Peyer's patch (tissue), 4 donors: ENCODE measurements around the gene SIRPB2.

Experiments
- POLR2A ChIP-seq, 2 donors: fragments of 450-650 bp; IDR thresholded peaks; one replicate each; pipeline ENCODE4 v1.5.1; 2017; ENCODE audit warnings: antibody characterized with exemption in 2 of 2, mild to moderate bottlenecking in 2 of 2, moderate library complexity in 2 of 2
- TF ChIP-seq, protein P1 (sequence below), 6 experiments: fragments of 450-650 bp in 4 of 6; fragments of 200-600 bp in 2 of 6; sonication (generic) in 1 of 6; IDR thresholded peaks; one replicate each; pipeline ENCODE4 v1.5.1; 2017 to 2019; ENCODE audit warnings: antibody characterized with exemption in 6 of 6, mild to moderate bottlenecking in 3 of 6, moderate library complexity in 1 of 6

DNA sequence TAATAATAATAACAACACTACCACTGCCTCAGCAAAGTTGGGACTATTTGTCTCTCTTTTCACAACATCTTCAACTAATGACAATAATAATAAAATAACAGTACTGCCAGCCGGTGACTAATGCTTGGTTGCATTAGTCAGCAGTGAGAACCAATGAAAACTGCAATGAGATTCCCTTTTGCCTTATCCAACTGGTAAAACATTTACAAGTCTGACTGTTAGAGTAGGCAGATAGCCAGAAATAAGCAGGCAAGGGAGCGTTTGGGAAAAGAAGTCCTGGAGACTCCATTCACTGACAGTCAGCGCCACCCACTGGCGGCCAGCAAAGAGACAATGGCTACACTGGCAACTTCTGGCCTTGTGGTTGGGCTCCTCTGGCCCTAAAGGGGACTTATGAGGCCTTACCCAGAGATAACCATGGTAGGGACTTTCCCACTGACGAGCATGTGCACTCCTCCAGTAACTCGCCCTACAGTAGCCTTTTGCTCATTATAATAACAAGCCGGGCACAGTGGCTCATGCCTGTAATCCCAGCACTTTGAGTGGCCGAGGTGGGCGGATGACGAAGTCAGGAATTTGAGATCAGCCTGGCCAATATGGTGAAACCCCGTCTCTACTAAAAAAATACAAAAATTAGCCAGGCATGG, 21.2 kb downstream of the SIRPB2 start:
- TF ChIP-seq, protein P1, sequence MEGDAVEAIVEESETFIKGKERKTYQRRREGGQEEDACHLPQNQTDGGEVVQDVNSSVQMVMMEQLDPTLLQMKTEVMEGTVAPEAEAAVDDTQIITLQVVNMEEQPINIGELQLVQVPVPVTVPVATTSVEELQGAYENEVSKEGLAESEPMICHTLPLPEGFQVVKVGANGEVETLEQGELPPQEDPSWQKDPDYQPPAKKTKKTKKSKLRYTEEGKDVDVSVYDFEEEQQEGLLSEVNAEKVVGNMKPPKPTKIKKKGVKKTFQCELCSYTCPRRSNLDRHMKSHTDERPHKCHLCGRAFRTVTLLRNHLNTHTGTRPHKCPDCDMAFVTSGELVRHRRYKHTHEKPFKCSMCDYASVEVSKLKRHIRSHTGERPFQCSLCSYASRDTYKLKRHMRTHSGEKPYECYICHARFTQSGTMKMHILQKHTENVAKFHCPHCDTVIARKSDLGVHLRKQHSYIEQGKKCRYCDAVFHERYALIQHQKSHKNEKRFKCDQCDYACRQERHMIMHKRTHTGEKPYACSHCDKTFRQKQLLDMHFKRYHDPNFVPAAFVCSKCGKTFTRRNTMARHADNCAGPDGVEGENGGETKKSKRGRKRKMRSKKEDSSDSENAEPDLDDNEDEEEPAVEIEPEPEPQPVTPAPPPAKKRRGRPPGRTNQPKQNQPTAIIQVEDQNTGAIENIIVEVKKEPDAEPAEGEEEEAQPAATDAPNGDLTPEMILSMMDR (IDR thresholded peaks at IDR 0.05) = peak; percentile 21 to 91 (median 72)
- no peak for TF ChIP-seq POLR2A (IDR thresholded peaks at IDR 0.05)
